HK-2 (cell line): ENCODE results near the gene JARID2.
A peak's percentile ranks its signal among the peaks of the same experiment; 100 is the strongest.

Experiments
- DNase-seq: peaks from one replicate; pipeline ENCODE4 v3.0.0-alpha.2; 2018; ENCODE audit not compliant: unreplicated experiment

JARID2 gene

GRCh38 chr6:15519681-15520080 lies 273.8 kb downstream of the JARID2 start:
- DNase-seq: no peak

GRCh38 chr6:15520626-15521203 lies 274.8 kb downstream of the JARID2 start:
- DNase-seq: no peak

GRCh38 chr6:15521582-15521981 lies 275.7 kb downstream of the JARID2 start:
- DNase-seq: no peak

- DNase-seq: no peak
These were observed 276.2 kb downstream of the JARID2 start for GRCh38 chr6:15522026-15522425.

- peak; percentile 64 for DNase-seq
These were observed 276.6 kb downstream of the JARID2 start for GRCh38 chr6:15522427-15522826.

DNA sequence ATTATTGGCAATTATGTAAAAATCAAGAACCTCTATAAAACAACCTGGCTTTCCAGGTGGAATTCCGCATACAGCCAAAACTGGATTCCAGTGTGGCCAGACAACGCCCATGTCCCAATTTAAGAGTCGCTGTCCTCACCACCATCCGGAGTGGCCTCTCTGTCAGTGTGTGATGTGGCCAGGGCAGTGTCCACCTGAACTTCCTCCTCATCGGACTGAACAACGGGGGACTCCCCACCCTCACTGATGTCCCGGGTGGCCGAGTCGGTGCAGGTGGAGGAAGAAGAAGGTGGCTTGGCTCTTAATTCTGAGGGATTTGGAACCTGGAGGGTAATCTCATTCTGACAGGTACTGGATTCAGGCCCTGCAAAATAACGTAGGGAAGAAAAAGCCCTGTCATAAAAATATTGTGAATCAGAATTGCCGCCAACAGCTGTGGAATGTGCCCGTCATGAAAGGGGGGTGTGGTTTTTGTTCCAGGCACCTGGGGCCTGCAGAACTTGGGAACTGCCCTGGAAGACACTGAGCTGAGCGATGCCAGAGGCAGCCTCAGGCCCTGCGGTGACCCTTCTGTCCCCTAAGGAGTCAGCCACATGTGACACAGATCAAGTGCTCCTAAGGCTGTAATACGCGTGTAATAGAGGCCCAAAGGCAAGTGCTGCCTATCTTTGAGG lies 277.1 kb downstream of the JARID2 start:
- DNase-seq: no peak

GRCh38 chr6:15523679-15524630 lies 278.1 kb downstream of the JARID2 start:
- no peak for DNase-seq

DNA sequence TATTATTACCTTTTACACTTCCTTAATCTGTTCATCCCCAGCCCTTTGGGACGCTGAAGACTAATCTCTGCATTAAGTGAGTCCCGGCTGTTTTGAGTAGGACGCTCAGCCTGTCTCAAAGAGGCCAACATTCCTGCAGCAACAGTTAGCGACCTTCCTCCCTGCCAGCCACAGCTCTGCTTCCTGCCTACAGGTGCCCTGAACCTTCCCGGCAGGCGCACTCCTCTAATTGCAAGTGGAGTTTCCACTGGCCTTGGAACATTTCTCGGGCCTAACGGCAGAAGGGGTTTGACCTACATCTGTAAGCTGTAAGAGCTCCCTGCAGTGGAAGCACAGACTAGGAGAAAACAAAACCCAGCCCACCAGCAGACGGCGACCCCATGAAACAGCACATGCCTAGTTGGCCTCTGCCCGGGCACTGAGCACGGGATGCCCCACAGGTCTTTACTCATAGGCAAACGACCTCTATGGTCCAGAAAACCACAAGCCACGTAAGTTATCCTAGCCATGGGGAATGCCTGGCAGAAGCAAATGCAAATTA lies 279.1 kb downstream of the JARID2 start:
- DNase-seq: no peak

GRCh38 chr6:15526212-15526701 lies 280.4 kb downstream of the JARID2 start:
- peak; percentile 75 for DNase-seq

DNA sequence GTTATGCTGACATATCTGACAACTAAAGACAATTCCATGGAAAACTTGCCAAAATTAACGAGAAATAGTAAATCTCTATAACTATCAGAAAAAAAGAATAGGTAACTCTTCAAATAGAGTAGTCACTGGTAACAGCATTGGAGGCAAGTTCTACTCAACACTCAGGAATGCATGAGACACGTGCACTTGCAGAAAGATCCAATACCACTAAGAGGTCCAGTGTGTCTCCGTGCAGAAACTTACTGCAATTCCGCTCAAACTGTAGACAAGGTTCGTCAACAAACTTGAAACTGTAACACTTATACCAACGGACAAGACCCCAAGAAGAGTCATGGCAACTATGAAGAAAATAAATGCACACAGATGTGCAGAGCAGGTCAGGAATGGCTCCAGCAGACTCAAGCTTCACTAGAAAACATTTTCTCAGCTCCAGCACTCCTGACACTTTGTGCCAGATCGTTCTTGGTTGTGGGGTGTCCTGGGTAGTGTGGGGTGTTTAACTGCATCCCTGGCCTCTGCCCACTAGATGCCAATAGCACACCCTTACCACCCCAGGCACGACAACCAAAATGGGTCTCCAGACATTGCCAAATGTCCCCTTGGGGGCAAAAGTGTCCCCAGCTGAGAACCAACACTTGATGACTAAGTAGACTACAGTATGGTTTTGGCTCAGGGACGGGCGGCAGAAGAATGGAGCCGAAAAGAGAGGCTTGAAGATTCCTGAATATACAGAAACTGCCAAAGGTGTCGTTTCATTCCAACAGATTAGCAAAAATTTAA lies 282.2 kb downstream of the JARID2 start:
- no peak for DNase-seq

DNA sequence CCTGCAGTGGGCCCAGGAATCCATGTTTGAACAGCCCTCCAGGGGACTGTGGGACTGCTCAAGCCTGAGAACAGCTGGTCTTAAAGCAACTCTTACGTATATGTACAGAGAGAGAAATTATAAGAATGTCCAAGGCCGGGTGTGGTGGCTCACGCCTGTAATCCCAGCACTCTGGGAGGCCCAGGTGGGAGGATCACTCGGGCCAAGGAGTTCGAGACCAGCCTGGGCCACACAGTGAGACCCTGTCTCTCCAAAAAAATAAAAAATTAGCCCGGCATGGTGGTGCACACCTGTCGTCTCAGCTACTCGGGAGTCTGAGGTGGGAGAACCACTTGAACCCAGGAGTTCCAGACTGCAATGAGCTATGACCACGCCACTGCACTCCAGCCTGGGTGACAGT lies 283.0 kb downstream of the JARID2 start:
- no peak for DNase-seq

DNA sequence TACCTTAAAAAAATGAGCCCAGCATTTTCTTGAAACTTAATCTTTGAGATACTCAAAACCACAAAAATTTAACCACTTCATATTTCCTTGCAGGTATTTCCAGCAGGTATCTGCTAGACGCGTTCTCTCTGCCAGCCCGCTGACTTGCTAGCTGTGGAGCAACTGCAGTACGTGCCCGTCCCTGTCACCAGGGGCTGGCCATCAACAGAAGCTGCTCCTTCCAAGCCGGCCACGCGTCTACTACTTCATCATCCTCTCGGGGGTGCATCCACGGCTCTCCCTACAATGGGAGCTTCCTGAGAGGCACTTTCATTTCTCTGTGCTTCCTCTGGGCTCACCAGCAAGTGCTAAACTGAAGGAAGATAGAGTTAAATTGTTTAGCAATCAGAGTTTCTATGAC lies 284.5 kb downstream of the JARID2 start:
- DNase-seq: no peak

- no peak for DNase-seq
These were observed 286.1 kb downstream of the JARID2 start for GRCh38 chr6:15531973-15532372.

GRCh38 chr6:15533379-15534026 lies 287.6 kb downstream of the JARID2 start:
- DNase-seq: no peak

- no peak for DNase-seq
These were observed 289.1 kb downstream of the JARID2 start for GRCh38 chr6:15534974-15535373.

DNA sequence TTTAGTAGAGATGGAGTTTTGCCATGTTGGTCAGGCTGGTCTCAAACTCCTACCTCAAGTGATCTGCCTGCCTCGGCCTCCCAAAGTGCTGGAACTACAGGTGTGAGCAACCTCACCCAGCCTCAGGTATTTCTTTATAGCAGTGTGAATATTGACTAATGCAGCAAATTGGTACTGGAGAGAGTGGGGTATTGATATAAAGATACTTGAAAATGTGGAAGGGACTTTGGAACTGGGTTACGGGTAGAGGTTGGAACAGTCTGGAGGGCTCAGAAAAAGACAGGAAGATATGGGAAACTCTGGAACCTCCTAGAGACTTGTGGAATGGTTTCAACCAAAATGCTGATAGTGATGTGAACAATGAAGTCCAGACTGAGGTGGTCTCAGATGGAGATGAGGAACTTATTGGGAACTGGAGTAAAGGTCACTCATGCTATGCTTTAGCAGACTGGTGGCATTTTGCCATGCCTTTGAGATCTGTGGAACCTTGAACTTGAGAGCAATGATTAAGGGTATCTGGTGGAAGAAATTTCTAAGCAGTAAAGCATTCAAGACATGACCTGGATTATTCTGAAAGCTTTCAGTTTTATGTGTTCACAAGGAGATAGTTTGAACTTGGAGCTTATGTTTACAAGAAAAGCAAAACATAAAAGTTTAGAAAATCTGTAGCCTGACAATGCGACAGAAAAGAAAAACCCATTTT lies 289.8 kb downstream of the JARID2 start:
- DNase-seq: no peak

DNA sequence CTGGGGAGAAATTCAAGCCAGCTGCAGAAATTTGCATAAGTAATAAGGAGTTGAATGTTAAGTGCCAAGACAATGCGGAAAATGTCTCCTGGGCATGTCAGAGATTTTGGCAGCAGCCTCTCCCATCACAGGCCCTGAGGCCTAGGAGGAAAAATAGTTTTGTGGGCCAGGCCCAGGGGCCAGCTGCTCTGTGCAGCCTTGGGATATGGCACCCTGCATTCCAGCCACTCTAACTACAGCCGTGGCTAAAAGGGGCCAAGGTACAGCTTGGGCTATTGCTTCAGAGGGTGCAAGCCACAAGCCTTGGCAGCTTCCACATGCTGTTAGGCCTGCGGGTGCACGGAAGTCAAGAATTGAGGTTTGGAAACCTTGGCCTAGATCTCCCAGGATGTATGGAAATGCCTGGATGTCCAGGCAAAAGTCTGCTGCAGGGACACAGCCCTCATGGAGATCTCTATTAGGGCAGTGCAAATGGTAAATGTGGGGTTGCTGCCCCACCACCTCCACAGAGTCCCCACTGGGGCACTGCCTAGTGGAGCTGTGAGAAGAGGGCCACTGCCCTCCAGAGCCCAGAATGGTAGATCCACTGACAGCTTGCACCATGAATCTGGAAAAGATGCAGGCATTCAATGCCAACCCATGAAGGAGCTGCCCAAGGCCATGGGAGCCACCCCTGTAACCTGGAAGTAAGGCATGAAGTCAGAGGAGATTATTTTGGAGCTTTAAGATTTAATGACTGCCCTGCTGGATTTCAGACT lies 290.5 kb downstream of the JARID2 start:
- no peak for DNase-seq

DNA sequence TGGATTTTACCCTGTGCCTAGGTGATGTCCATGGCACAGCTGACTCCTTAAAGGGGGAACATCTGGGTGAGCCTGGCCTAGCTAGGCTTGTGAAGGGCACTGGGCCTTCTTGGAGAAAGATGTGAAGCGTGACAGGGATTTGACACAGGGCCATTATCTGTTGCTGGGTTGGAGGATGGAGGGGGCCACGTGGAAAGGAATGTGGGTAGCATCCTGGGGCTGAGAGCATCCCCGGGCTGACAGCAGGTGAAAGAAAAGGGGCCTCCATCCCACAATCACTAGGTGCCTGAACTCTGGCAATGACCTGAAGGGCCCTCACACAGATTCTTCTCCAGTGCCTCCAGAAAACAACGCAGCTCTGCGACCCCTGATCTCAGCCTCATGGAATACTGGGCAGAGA lies 292.2 kb downstream of the JARID2 start:
- no peak for DNase-seq

- no peak for DNase-seq
These were observed 293.1 kb downstream of the JARID2 start for GRCh38 chr6:15538766-15539495.
